Subcutaneous adipose tissue (tissue), 4 donors: ENCODE measurements around the gene ITPKB. TPM values are rescaled to one million over a fixed set of nuclear protein-coding genes. Genes with fewer than 3 reads are reported as not detected.

Source experiments
- total RNA-seq, 4 donors: library from RNA; depleted of rRNA; stranded (reverse); fragments of >200 nt; gene quantifications; one replicate each; pipeline ENCODE4 v1.1.0, GENCODE V29; 2016
- TF ChIP-seq, protein P1 (sequence below): fragments of 450-650 bp; IDR thresholded peaks from one replicate; pipeline ENCODE4 v1.5.1; 2016; ENCODE audit warnings: low read depth, mild to moderate bottlenecking, control low read depth, antibody characterized with exemption, moderate library complexity

Gene ITPKB
- total RNA-seq, 4 donors from 2014 or later, result 16.6 to 72.5 (median 28.1) TPM

DNA sequence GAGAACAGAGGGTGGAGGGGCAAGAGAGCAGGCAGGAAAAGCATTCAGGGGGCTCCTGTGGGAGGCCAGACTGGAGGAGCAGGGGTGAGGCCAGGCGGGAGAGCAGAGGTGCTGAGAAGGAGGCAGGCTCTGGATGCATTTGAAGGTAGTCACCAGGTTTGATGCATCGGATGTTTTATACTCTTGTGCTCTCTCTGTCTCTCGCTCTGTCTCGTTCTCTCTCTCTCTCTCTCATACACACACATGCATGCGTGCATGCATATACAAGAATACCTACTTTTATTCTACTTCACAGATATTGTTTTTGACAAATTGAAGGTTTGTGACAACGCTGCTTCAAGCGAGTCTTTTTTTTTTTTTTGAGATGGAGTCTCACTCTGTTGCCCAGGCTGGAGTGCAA is 15.0 kb upstream of the ITPKB start:
- TF ChIP-seq, protein P1, sequence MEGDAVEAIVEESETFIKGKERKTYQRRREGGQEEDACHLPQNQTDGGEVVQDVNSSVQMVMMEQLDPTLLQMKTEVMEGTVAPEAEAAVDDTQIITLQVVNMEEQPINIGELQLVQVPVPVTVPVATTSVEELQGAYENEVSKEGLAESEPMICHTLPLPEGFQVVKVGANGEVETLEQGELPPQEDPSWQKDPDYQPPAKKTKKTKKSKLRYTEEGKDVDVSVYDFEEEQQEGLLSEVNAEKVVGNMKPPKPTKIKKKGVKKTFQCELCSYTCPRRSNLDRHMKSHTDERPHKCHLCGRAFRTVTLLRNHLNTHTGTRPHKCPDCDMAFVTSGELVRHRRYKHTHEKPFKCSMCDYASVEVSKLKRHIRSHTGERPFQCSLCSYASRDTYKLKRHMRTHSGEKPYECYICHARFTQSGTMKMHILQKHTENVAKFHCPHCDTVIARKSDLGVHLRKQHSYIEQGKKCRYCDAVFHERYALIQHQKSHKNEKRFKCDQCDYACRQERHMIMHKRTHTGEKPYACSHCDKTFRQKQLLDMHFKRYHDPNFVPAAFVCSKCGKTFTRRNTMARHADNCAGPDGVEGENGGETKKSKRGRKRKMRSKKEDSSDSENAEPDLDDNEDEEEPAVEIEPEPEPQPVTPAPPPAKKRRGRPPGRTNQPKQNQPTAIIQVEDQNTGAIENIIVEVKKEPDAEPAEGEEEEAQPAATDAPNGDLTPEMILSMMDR, result no peak

DNA sequence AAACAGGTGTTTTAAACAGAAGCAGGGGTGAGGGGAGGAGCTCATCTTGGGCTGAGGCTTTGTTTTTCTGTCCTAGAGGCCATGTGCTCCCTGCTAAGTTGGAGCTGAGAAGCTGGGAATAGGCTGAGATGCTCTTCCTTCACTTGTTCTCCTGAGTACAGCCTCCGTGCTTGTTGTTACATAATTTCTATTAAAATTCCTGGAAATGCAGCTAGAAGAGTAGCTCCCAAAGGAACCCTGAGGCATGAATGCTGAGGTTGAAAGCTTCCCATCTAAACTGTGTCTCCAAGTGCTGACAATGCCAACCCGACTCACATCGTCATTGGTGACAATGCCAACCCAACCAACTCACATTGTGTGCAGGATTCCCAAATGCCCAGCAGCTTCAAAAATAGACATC is 12.6 kb upstream of the ITPKB start:
- TF ChIP-seq, protein P1, result no peak

DNA sequence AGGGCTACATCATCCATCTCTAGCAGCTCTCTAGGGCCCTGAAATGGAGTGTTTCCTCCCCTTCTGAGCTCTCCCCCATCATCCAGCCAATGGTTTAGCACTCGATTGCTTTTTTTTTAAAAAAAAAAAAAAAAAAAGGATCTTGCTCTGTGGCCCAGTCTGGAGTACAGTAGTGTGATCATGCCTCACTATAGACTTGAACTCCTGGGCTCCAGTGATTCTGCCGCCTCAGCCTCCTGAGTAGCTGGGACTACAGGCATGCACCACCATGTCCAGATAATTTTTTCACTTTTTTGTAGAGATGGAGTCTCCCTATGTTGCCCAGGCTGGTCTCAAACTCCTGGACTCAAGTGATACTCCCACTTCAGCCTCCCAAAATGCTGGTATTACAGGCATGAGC is 12.1 kb upstream of the ITPKB start:
- TF ChIP-seq, protein P1, result no peak

DNA sequence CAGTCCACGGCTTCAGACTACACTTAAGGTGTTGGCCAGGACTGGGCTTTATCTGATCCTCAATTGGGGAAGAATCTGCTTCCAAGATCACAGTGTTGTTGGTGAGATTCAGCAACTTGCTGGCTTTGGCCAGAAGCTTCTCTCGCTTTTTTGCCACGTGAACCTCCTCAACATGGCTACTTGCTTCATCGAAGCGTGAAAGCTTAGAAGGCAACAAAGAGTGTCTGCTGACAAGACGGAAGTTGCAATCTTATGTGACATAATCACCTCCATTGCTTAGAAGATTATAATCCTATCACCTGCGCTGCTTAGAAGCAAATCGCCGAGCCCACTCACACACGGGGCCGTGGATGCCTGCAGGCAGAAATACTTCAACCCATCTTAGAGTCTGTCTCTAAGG is 10.4 kb upstream of the ITPKB start:
- TF ChIP-seq, protein P1, result no peak

DNA sequence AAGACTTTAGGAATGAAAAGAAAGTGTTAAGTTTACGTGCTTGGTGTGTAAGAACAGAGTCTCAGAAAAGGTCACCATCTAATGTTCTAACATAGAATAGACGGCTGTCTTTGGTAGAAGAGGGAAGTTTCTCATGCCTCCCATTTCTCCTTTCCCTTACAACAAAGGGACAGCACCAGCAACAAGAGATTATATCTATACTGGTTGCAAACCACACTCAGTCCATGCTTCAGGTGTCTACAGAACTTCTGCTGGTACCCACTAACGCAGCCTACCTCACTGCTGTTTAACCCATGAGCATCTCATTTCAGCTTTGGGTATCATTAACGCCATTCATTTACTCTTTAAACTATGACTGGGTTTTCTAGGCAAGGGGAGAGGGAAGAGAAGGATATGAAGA is 9.2 kb upstream of the ITPKB start:
- TF ChIP-seq, protein P1, result no peak

DNA sequence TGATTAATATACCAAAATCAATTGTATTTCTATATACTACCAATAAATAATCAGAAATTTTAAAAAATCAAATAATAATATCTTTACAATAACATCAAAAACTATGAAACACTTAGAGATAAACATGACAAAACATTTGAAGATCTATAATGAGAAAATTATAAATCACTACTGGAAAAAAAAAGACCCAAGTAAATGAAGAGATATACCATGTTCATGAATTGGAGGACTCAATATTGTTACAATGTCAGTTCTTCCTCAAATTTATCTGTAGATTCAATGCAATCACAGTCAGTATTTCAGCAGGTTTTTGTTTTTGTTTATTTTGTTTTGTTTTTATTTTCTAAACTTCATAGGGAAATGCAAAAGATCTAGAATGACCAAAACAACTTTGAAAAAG is 4.2 kb upstream of the ITPKB start:
- TF ChIP-seq, protein P1, result no peak

DNA sequence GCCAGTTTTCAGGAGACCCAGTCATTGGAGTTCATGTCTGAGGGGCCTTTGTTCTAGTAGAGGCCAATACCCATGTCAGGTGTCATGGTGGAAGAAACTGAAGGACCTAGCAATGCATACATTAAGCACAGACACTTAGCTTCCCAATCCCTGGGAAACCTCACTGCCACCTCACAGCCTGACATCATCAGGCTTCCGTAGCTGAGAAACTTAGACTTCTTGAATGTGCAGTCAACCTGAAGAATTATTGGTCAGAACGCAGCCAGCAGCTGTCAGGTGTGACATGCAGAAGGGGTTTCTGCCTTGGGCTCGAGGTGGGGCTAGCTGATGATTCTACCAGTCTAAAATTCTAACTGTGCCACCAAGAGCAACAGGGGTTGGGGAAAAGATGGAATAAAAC is 1.9 kb upstream of the ITPKB start:
- TF ChIP-seq, protein P1, result no peak
